ENCODE data around the gene LYPD4.

DNA sequence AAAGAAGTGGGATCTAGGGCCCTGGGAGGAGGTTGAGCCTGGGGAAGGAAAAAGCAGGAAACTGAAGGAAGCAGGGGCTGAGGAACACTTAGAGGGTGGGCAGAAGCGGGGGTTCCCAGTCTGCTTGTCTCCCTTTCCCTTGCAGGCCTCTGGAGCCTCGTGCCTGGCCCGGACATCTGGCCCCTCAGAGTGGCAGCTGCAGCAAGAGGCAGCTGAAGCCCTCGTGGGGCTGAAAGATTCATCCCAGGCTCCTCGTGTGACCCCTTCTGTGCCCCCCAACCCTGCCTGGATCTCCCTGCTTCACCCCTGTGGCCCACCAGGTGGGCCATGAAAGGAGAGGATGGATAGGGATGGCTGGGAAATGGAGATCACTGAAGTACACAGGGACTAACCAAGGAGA lies 5.9 kb upstream of the LYPD4 start:
- TF ChIP-seq, protein P1, sequence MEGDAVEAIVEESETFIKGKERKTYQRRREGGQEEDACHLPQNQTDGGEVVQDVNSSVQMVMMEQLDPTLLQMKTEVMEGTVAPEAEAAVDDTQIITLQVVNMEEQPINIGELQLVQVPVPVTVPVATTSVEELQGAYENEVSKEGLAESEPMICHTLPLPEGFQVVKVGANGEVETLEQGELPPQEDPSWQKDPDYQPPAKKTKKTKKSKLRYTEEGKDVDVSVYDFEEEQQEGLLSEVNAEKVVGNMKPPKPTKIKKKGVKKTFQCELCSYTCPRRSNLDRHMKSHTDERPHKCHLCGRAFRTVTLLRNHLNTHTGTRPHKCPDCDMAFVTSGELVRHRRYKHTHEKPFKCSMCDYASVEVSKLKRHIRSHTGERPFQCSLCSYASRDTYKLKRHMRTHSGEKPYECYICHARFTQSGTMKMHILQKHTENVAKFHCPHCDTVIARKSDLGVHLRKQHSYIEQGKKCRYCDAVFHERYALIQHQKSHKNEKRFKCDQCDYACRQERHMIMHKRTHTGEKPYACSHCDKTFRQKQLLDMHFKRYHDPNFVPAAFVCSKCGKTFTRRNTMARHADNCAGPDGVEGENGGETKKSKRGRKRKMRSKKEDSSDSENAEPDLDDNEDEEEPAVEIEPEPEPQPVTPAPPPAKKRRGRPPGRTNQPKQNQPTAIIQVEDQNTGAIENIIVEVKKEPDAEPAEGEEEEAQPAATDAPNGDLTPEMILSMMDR (IDR thresholded peaks at IDR 0.05) = no peak
- no peak for TF ChIP-seq POLR2A (IDR thresholded peaks at IDR 0.05)

Data from thyroid gland (tissue), 4 donors.